ENCODE measurements around the gene HNRNPC. TPM values are rescaled to one million over a fixed set of nuclear protein-coding genes. Genes with fewer than 3 reads are reported as not detected.
A peak's percentile ranks its signal among the peaks of the same experiment; 100 is the strongest.

Gene HNRNPC
- polyA plus RNA-seq, 1 donor from 2014 or later: 1,176 TPM

- Histone ChIP-seq H3K36me3 (ENCODE audit: insufficient read depth, low read length) (no peaks in the 10 kb centered on the region), H3K27me3 (ENCODE audit: insufficient read depth, low read depth, low read length) (no peaks in the 10 kb centered on the region), H3K4me3 (ENCODE audit: low read length) (no peak overlapping the region), H3F3A (ENCODE audit: insufficient read depth, low read length, poor library complexity, severe bottlenecking) (no peaks in the 10 kb centered on the region), H2AFZ (ENCODE audit: low read depth, low read length) (no peak overlapping the region), H3K27ac (ENCODE audit: low read length) (no peak overlapping the region), H3K79me2 (replicated peaks; ENCODE audit: insufficient read depth, low read length) (no peaks in the 10 kb centered on the region), H3K9ac (ENCODE audit: low read length) (no peak overlapping the region), H4K20me1 (ENCODE audit: insufficient read depth) (no peaks in the 10 kb centered on the region), H3K4me2 (ENCODE audit: low read length) (no peak overlapping the region), H3K9me3 (ENCODE audit: low read length) (no peaks in the 10 kb centered on the region), H3K9me2 (ENCODE audit: insufficient read depth, low read length) (no peaks in the 10 kb centered on the region)
- no peak for TF ChIP-seq POLR2AphosphoS5 (IDR thresholded peaks at IDR 0.05)
- TF ChIP-seq REST (IDR thresholded peaks at IDR 0.05; ENCODE audit: borderline replicate concordance): no peak
- no peak for TF ChIP-seq CTCF (IDR thresholded peaks at IDR 0.05; ENCODE audit: poor library complexity, severe bottlenecking)
- TF ChIP-seq SMC3 (conservative IDR thresholded peaks at IDR 0.05; ENCODE audit: poor library complexity): no peak
- no peak for TF ChIP-seq TAF1 (IDR thresholded peaks at IDR 0.05; ENCODE audit: low read depth)
Measured at GRCh38 chr14:21194597-21194996, 74.6 kb downstream of the HNRNPC start.

GRCh38 chr14:21192875-21193535, 76.2 kb downstream of the HNRNPC start:
- H3K27ac ChIP-seq (ENCODE audit: low read length): no peak overlapping the region
- no peak overlapping the region for H3K4me3 ChIP-seq (ENCODE audit: low read length)
- no peak overlapping the region for H3K9ac ChIP-seq (ENCODE audit: low read length)
- no peaks in the 10 kb centered on the region for H3K79me2 ChIP-seq (replicated peaks; ENCODE audit: insufficient read depth, low read length)
- no peaks in the 10 kb centered on the region for H3K27me3 ChIP-seq (ENCODE audit: insufficient read depth, low read depth, low read length)
- no peaks in the 10 kb centered on the region for H3F3A ChIP-seq (ENCODE audit: insufficient read depth, low read length, poor library complexity, severe bottlenecking)
- no peaks in the 10 kb centered on the region for H3K36me3 ChIP-seq (ENCODE audit: insufficient read depth, low read length)
- H2AFZ ChIP-seq (ENCODE audit: low read depth, low read length): no peak overlapping the region
- H3K4me2 ChIP-seq (ENCODE audit: low read length): no peak overlapping the region
- TF ChIP-seq POLR2AphosphoS5 (IDR thresholded peaks at IDR 0.05): peak; percentile 36
- no peak for TF ChIP-seq CTCF (IDR thresholded peaks at IDR 0.05; ENCODE audit: poor library complexity, severe bottlenecking)
- H4K20me1 ChIP-seq (ENCODE audit: insufficient read depth): no peaks in the 10 kb centered on the region
- H3K9me2 ChIP-seq (ENCODE audit: insufficient read depth, low read length): no peaks in the 10 kb centered on the region
- no peaks in the 10 kb centered on the region for H3K9me3 ChIP-seq (ENCODE audit: low read length)

GRCh38 chr14:21192447-21192822, 76.8 kb downstream of the HNRNPC start:
- H3K27ac ChIP-seq (ENCODE audit: low read length): no peak overlapping the region
- no peaks in the 10 kb centered on the region for H3K36me3 ChIP-seq (ENCODE audit: insufficient read depth, low read length)
- H3K4me2 ChIP-seq (ENCODE audit: low read length): no peak overlapping the region
- H4K20me1 ChIP-seq (ENCODE audit: insufficient read depth): no peaks in the 10 kb centered on the region
- no peak overlapping the region for H3K4me3 ChIP-seq (ENCODE audit: low read length)
- H3K9me2 ChIP-seq (ENCODE audit: insufficient read depth, low read length): no peaks in the 10 kb centered on the region
- H3K9ac ChIP-seq (ENCODE audit: low read length): no peak overlapping the region
- H3K79me2 ChIP-seq (replicated peaks; ENCODE audit: insufficient read depth, low read length): no peaks in the 10 kb centered on the region
- H3K9me3 ChIP-seq (ENCODE audit: low read length): no peaks in the 10 kb centered on the region
- H3F3A ChIP-seq (ENCODE audit: insufficient read depth, low read length, poor library complexity, severe bottlenecking): no peaks in the 10 kb centered on the region
- H2AFZ ChIP-seq (ENCODE audit: low read depth, low read length): no peak overlapping the region
- H3K27me3 ChIP-seq (ENCODE audit: insufficient read depth, low read depth, low read length): no peaks in the 10 kb centered on the region
- TF ChIP-seq REST (IDR thresholded peaks at IDR 0.05; ENCODE audit: borderline replicate concordance) (no peak), MXI1 (conservative IDR thresholded peaks at IDR 0.05; ENCODE audit: poor library complexity, severe bottlenecking) (no peak), EP300 (conservative IDR thresholded peaks at IDR 0.05; ENCODE audit: poor library complexity, severe bottlenecking) (no peak), RAD21 (conservative IDR thresholded peaks at IDR 0.05) (no peak), CTCF (IDR thresholded peaks at IDR 0.05; ENCODE audit: poor library complexity, severe bottlenecking) (no peak), SMC3 (conservative IDR thresholded peaks at IDR 0.05; ENCODE audit: poor library complexity) (no peak), POLR2AphosphoS5 (IDR thresholded peaks at IDR 0.05) (no peak)

Data from neural cell (in vitro differentiated cells).